ENCODE results near the gene BAHCC1. TPM values are rescaled to one million over a fixed set of nuclear protein-coding genes. Genes with fewer than 3 reads are reported as not detected.
"Not testable (repeated sequence)": the region's sequence is repeated elsewhere in the genome, so short reads cannot be mapped to it uniquely, and the experiment has no call there.

The BAHCC1 gene
- total RNA-seq, 1 experiment from 2014 or later: 0.17 TPM

- H3K9me3 Mint-ChIP-seq (ENCODE audit: low read depth, unreplicated experiment): no peaks in the 10 kb centered on the region
- CTCF ChIA-PET: no interaction called here
- no peaks in the 10 kb centered on the region for H3K36me3 Mint-ChIP-seq (ENCODE audit: insufficient read depth, unreplicated experiment)
- TF ChIP-seq CTCF (IDR thresholded peaks at IDR 0.05; ENCODE audit: unreplicated experiment): no peak
- H3K4me3 Mint-ChIP-seq (ENCODE audit: low read depth, unreplicated experiment): no peak overlapping the region
- DNase-seq: no peak
- no TSS peak for BruUV-seq (replicated peaks)
- peaks cover 7% of the 10 kb centered on the region for H3K4me1 Mint-ChIP-seq (ENCODE audit: low read depth, unreplicated experiment)
- peaks cover 39% of the 10 kb centered on the region for H3K27me3 Mint-ChIP-seq (ENCODE audit: unreplicated experiment)
- intact Hi-C loops (cut with micrococcal nuclease; ENCODE audit: unreplicated experiment): no loop called here
- no peak overlapping the region for H3K27ac Mint-ChIP-seq (ENCODE audit: unreplicated experiment)
Measured at GRCh38 chr17:81354252-81354953, 40.9 kb upstream of the BAHCC1 start.

GRCh38 chr17:81354954-81355347, 40.3 kb upstream of the BAHCC1 start:
- no peak overlapping the region for H3K4me3 Mint-ChIP-seq (ENCODE audit: low read depth, unreplicated experiment)
- peaks cover 44% of the 10 kb centered on the region for H3K27me3 Mint-ChIP-seq (ENCODE audit: unreplicated experiment)
- CTCF ChIA-PET: no interaction called here
- H3K4me1 Mint-ChIP-seq (ENCODE audit: low read depth, unreplicated experiment): peaks cover 2% of the 10 kb centered on the region
- no peak for TF ChIP-seq CTCF (IDR thresholded peaks at IDR 0.05; ENCODE audit: unreplicated experiment)
- intact Hi-C loops (cut with micrococcal nuclease; ENCODE audit: unreplicated experiment): no loop called here
- H3K9me3 Mint-ChIP-seq (ENCODE audit: low read depth, unreplicated experiment): no peaks in the 10 kb centered on the region
- H3K36me3 Mint-ChIP-seq (ENCODE audit: insufficient read depth, unreplicated experiment): no peaks in the 10 kb centered on the region
- no peak for DNase-seq
- BruUV-seq (replicated peaks): no TSS peak
- no peak overlapping the region for H3K27ac Mint-ChIP-seq (ENCODE audit: unreplicated experiment)

- no peaks in the 10 kb centered on the region for H3K9me3 Mint-ChIP-seq (ENCODE audit: low read depth, unreplicated experiment)
- CTCF ChIA-PET: interaction anchor here (0.7 kb wide), 1 partner anchor 696 kb away, joined by 4 read pairs; no protein-coding TSS in a partner anchor
- peaks cover 7% of the 10 kb centered on the region for H3K36me3 Mint-ChIP-seq (ENCODE audit: insufficient read depth, unreplicated experiment)
- peaks cover 78% of the 10 kb centered on the region for H3K27me3 Mint-ChIP-seq (ENCODE audit: unreplicated experiment)
- no TSS peak for BruUV-seq (replicated peaks)
- peaks cover 25% of the 10 kb centered on the region for H3K4me1 Mint-ChIP-seq (ENCODE audit: low read depth, unreplicated experiment)
- intact Hi-C loops (cut with micrococcal nuclease; ENCODE audit: unreplicated experiment): no loop called here
- TF ChIP-seq CTCF (IDR thresholded peaks at IDR 0.05; ENCODE audit: unreplicated experiment): no peak
- DNase-seq: no peak
- no peak overlapping the region for H3K27ac Mint-ChIP-seq (ENCODE audit: unreplicated experiment)
- H3K4me3 Mint-ChIP-seq (ENCODE audit: low read depth, unreplicated experiment): no peak overlapping the region
Measured at GRCh38 chr17:81359218-81359617, 36.0 kb upstream of the BAHCC1 start.

- CTCF ChIA-PET; H3K27ac Mint-ChIP-seq (ENCODE audit: unreplicated experiment); DNase-seq; H3K4me3 Mint-ChIP-seq (ENCODE audit: low read depth, unreplicated experiment); H3K9me3 Mint-ChIP-seq (ENCODE audit: low read depth, unreplicated experiment); intact Hi-C loops (cut with micrococcal nuclease; ENCODE audit: unreplicated experiment); BruUV-seq (replicated peaks): not testable (repeated sequence)
- Mint-ChIP-seq H3K36me3 (ENCODE audit: insufficient read depth, unreplicated experiment) (peaks cover 15% of the 10 kb centered on the region), H3K27me3 (ENCODE audit: unreplicated experiment) (peaks cover 67% of the 10 kb centered on the region), H3K4me1 (ENCODE audit: low read depth, unreplicated experiment) (peaks cover 44% of the 10 kb centered on the region)
Measured at GRCh38 chr17:81362001-81362400, 33.3 kb upstream of the BAHCC1 start.

Data from Calu3 (cell line).